Liver (tissue), 3 donors: ENCODE data around the gene GATAD1.

ENCODE experiments used
- ATF3 ChIP-seq: IDR thresholded peaks from 2 replicates; pipeline ENCODE4 v1.6.1; 2016; ENCODE audit warnings: antibody characterized with exemption
- CTCF ChIP-seq: fragments of 150-350 bp; IDR thresholded peaks from 2 replicates; pipeline ENCODE4 v1.5.1; 2017; ENCODE audit warnings: improper control_type of control experiment, low read depth, low read length; ENCODE audit not compliant: missing input control
- JUND ChIP-seq, 2 donors: IDR thresholded peaks; 2 replicates each; pipeline ENCODE4 v1.6.1; 2016; ENCODE audit warnings: antibody characterized with exemption in 2 of 2
- MAX ChIP-seq: IDR thresholded peaks from 2 replicates; pipeline ENCODE4 v1.6.1; 2016; ENCODE audit warnings: antibody characterized with exemption
- RAD21 ChIP-seq, 2 donors: IDR thresholded peaks; 2 replicates each; pipeline ENCODE4 v1.6.1; 2016; ENCODE audit warnings: antibody characterized with exemption in 2 of 2, mild to moderate bottlenecking in 2 of 2
- REST ChIP-seq: IDR thresholded peaks from 2 replicates; pipeline ENCODE4 v1.6.1; 2016; ENCODE audit warnings: antibody characterized with exemption, mild to moderate bottlenecking
- donor health status: healthy.
- donor health status: healthy.

- TF ChIP-seq CTCF (no peak), MAX (no peak), JUND (IDR thresholded peaks at IDR 0.05) (no peak), RAD21 (IDR thresholded peaks at IDR 0.05) (no peak), REST (no peak), ATF3 (no peak)
These were observed 25.4 kb upstream of the GATAD1 start for GRCh38 chr7:92421676-92422435.
